ENCODE results near the gene MYPN.

The MYPN gene

GRCh38 chr10:68133523-68133922 lies 24.2 kb downstream of the MYPN start:
- DNase-seq (ENCODE audit: insufficient read length, low spot score) (no peak), FAIRE-seq (no peak)
- no peak for TF ChIP-seq CTCF (IDR thresholded peaks at IDR 0.05; ENCODE audit: insufficient read depth, missing control alignments)

GRCh38 chr10:68135362-68135761 lies 26.1 kb downstream of the MYPN start:
- TF ChIP-seq CTCF (IDR thresholded peaks at IDR 0.05; ENCODE audit: insufficient read depth, missing control alignments): no peak
- no peak for FAIRE-seq
- no peak for DNase-seq (ENCODE audit: insufficient read length, low spot score)

- TF ChIP-seq CTCF (IDR thresholded peaks at IDR 0.05; ENCODE audit: insufficient read depth, missing control alignments): no peak
- no peak for FAIRE-seq
- no peak for DNase-seq (ENCODE audit: insufficient read length, low spot score)
Observed at GRCh38 chr10:68135922-68136792, 26.9 kb downstream of the MYPN start.

- DNase-seq (ENCODE audit: insufficient read length, low spot score) (no peak), FAIRE-seq (no peak)
- TF ChIP-seq CTCF (IDR thresholded peaks at IDR 0.05; ENCODE audit: insufficient read depth, missing control alignments): no peak
Observed at GRCh38 chr10:68137171-68137570, 27.9 kb downstream of the MYPN start.

GRCh38 chr10:68138526-68138925 lies 29.2 kb downstream of the MYPN start:
- FAIRE-seq (no peak), DNase-seq (ENCODE audit: insufficient read length, low spot score) (no peak)
- TF ChIP-seq CTCF (IDR thresholded peaks at IDR 0.05; ENCODE audit: insufficient read depth, missing control alignments): no peak

- no peak for TF ChIP-seq CTCF (IDR thresholded peaks at IDR 0.05; ENCODE audit: insufficient read depth, missing control alignments)
- FAIRE-seq (no peak), DNase-seq (ENCODE audit: insufficient read length, low spot score) (no peak)
Observed at GRCh38 chr10:68139448-68140272, 30.4 kb downstream of the MYPN start.
